Tibial artery (tissue), 4 donors: ENCODE data around the gene NPIPB2.
"Not testable (repeated sequence)": the region's sequence is repeated elsewhere in the genome, so short reads cannot be mapped to it uniquely, and the experiment has no call there.

ENCODE experiments used
- DNase-seq, 2 donors: peaks; one replicate each; pipeline ENCODE4 v3.0.0-alpha.2; 2019
- H3K27ac ChIP-seq, 2 donors: fragments of 200-600 bp; sonication (generic) in 1 of 2; 1 replicate in 1 of 2; 2 replicates in 1 of 2; pipeline ENCODE4 v1.5.1; 2018 to 2019; ENCODE audit warnings: mild to moderate bottlenecking in 1 of 2
- H3K27me3 ChIP-seq, 2 donors: fragments of 200-600 bp; sonication (generic) in 1 of 2; one replicate each; pipeline versions ENCODE4 v1.5.1 to v1.6.0; 2016 to 2019
- H3K36me3 ChIP-seq, 3 donors: fragments of 200-600 bp; sonication (generic) in 2 of 3; one replicate each; pipeline ENCODE4 v1.5.1; 2016 to 2019; ENCODE audit warnings: mild to moderate bottlenecking in 2 of 3
- H3K4me1 ChIP-seq, 4 donors: fragments of 200-600 bp; sonication (generic) in 2 of 4; 1 replicate in 3 of 4; 2 replicates in 1 of 4; pipeline ENCODE4 v1.5.1; 2016 to 2019
- H3K4me3 ChIP-seq, 2 donors: fragments of 200-600 bp; sonication (generic) in 1 of 2; 1 replicate in 1 of 2; 2 replicates in 1 of 2; pipeline ENCODE4 v1.5.1; 2018 to 2019; ENCODE audit warnings: mild to moderate bottlenecking in 2 of 2
- H3K9me3 ChIP-seq, 3 donors: fragments of 200-600 bp; sonication (generic) in 1 of 3; one replicate each; pipeline ENCODE4 v1.5.1; 2016 to 2019
- intact Hi-C: fragments of 100-400 bp; cut with DNase I; formaldehyde crosslinking; loops from one replicate; pipeline ENCODE4 v1.15.0; 2023; ENCODE audit warnings: low total_unique reads
- TF ChIP-seq, protein P1 (sequence below), 2 experiments: fragments of 200-600 bp in 1 of 2; fragments of 450-650 bp in 1 of 2; IDR thresholded peaks; one replicate each; pipeline ENCODE4 v1.5.1; 2017 to 2019; ENCODE audit warnings: antibody characterized with exemption in 2 of 2, mild to moderate bottlenecking in 1 of 2, moderate library complexity in 1 of 2

The NPIPB2 gene

GRCh38 chr16:11964761-11965551, 23.1 kb upstream of the NPIPB2 start, which contains the start of gene TNFRSF17:
TSS of gene TNFRSF17 (plus strand) at chr16:11965210. CDS start at chr16:11965325, 115 bp downstream.
- Histone ChIP-seq H3K36me3 (no peaks in the 10 kb centered on the region), H3K9me3 (no peaks in the 10 kb centered on the region), H3K4me3 (no peak within 1 kb of the TSS), H3K27me3 (peaks cover 0 to 6% of the 10 kb centered on the region in 2 donors), H3K27ac (no peak within 1 kb of the TSS), H3K4me1 (no peaks in the 10 kb centered on the region)
- no peak for DNase-seq
- intact Hi-C loops = no loop called here
- TF ChIP-seq, protein P1, sequence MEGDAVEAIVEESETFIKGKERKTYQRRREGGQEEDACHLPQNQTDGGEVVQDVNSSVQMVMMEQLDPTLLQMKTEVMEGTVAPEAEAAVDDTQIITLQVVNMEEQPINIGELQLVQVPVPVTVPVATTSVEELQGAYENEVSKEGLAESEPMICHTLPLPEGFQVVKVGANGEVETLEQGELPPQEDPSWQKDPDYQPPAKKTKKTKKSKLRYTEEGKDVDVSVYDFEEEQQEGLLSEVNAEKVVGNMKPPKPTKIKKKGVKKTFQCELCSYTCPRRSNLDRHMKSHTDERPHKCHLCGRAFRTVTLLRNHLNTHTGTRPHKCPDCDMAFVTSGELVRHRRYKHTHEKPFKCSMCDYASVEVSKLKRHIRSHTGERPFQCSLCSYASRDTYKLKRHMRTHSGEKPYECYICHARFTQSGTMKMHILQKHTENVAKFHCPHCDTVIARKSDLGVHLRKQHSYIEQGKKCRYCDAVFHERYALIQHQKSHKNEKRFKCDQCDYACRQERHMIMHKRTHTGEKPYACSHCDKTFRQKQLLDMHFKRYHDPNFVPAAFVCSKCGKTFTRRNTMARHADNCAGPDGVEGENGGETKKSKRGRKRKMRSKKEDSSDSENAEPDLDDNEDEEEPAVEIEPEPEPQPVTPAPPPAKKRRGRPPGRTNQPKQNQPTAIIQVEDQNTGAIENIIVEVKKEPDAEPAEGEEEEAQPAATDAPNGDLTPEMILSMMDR (IDR thresholded peaks at IDR 0.05) = no peak

DNA sequence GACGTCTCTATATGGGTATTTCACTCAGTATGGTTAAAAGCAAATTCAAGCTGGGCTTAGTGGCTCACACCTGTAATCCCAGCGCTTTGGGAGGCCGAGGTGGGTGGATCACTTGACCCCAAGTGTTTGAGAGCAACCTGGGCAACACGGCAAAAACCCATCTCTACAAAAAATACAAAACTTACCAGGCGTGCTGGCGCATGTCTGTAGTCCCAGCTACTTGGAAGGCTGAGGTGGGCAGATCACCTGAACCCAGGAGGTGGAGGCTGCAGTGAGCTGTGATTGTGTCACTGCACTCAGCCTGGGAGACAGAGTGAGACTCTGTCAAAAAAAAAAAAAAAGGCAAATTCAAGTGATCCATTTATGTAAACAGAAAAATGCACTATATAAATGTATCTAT, 21.9 kb upstream of the NPIPB2 start:
- H3K4me1 ChIP-seq = no peaks in the 10 kb centered on the region
- no peaks in the 10 kb centered on the region for H3K9me3 ChIP-seq
- peaks cover 0 to 3% of the 10 kb centered on the region in 2 donors for H3K27me3 ChIP-seq
- no peak for DNase-seq
- TF ChIP-seq, protein P1 (IDR thresholded peaks at IDR 0.05) = no peak
- no peak overlapping the region for H3K27ac ChIP-seq
- H3K36me3 ChIP-seq = no peaks in the 10 kb centered on the region
- intact Hi-C loops = no loop called here
- no peak overlapping the region for H3K4me3 ChIP-seq

- H3K27ac ChIP-seq, H3K9me3 ChIP-seq, H3K27me3 ChIP-seq, H3K4me3 ChIP-seq, H3K36me3 ChIP-seq, DNase-seq, H3K4me1 ChIP-seq, intact Hi-C loops: not testable (repeated sequence)
Measured at GRCh38 chr16:11962978-11963377, 21.1 kb upstream of the NPIPB2 start.

GRCh38 chr16:11962457-11962856, 20.6 kb upstream of the NPIPB2 start:
- DNase-seq, intact Hi-C loops, H3K9me3 ChIP-seq, H3K36me3 ChIP-seq, H3K4me1 ChIP-seq, H3K27me3 ChIP-seq, H3K27ac ChIP-seq, H3K4me3 ChIP-seq: not testable (repeated sequence)

- Histone ChIP-seq H3K27me3 (peaks cover 0 to 3% of the 10 kb centered on the region in 2 donors), H3K4me1 (no peaks in the 10 kb centered on the region), H3K4me3 (no peak overlapping the region), H3K9me3 (no peaks in the 10 kb centered on the region), H3K27ac (no peak overlapping the region), H3K36me3 (no peaks in the 10 kb centered on the region)
- no peak for DNase-seq
- intact Hi-C loops = no loop called here
- TF ChIP-seq, protein P1 (IDR thresholded peaks at IDR 0.05) = no peak
Measured at GRCh38 chr16:11957591-11958395, 15.9 kb upstream of the NPIPB2 start.

DNA sequence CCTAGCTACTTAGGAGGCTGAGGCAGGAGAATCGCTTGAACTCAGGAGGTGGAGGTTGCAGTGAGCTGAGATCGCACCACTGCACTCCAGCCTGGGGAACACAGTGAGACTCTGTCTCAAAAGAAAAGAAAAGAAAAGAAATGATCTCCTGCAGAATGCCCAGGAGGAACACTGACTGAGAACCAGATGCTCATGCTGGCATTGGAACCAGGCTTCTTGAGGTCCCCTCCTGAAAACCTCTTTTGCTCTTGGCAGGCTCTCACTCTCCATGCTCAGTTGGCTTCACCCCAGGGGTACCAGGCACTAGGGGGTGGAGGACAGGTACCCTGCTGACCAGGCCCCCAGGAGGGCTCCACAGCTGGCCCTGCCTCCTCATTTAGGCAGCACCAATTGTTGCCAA, 14.7 kb upstream of the NPIPB2 start:
- TF ChIP-seq, protein P1 (IDR thresholded peaks at IDR 0.05) = no peak
- DNase-seq = no peak
- H3K4me3 ChIP-seq = no peak overlapping the region
- no peaks in the 10 kb centered on the region for H3K4me1 ChIP-seq
- H3K27ac ChIP-seq = no peak overlapping the region
- no peaks in the 10 kb centered on the region for H3K36me3 ChIP-seq
- peaks cover 0 to 3% of the 10 kb centered on the region in 2 donors for H3K27me3 ChIP-seq
- intact Hi-C loops = no loop called here
- H3K9me3 ChIP-seq = no peaks in the 10 kb centered on the region
